ENCODE measurements around the gene SLC12A7.

SLC12A7 gene

GRCh38 chr5:1136814-1137213 is 25.0 kb upstream of the SLC12A7 start:
- 98% methylated on average over 8 of the region's 8 CpGs for WGBS (ENCODE audit: insufficient coverage)
- H3K27ac ChIP-seq (ENCODE audit: insufficient read depth in 1 of 2, low read depth in 1 of 2, low read length in 2 of 2, poor library complexity in 1 of 2, severe bottlenecking in 2 of 2): no peak overlapping the region
- no peak for DNase-seq
- ChIA-PET POLR2A (interaction anchor here (0.6 kb wide), 1 partner anchor 721 kb away, joined by 3 read pairs; no protein-coding TSS in a partner anchor), CTCF (interaction anchor here (0.8 to 5.5 kb wide), 2 partner anchors 14 to 213 kb away, joined by 3 to 48 read pairs; no protein-coding TSS in a partner anchor)
- H3K4me3 ChIP-seq (ENCODE audit: control insufficient read depth in 1 of 7, extremely low read depth in 1 of 7, insufficient read depth in 4 of 7, low read depth in 2 of 7, low read length in 6 of 7): no peak overlapping the region
- no peaks in the 10 kb centered on the region for H3K9me3 ChIP-seq (ENCODE audit: control extremely low read depth in 1 of 5, control insufficient read depth in 4 of 5, insufficient read depth in 2 of 5, low read depth in 1 of 5, low read length in 4 of 5)
- peaks cover 0 to 3% (median 0%) of the 10 kb centered on the region in 5 experiments for H3K27me3 ChIP-seq (replicated peaks in 2 of 5; ENCODE audit: control insufficient read depth in 4 of 5, insufficient read depth in 5 of 5, low read length in 4 of 5)
- no peaks in the 10 kb centered on the region for H3K36me3 ChIP-seq (ENCODE audit: control insufficient read depth in 4 of 4, insufficient read depth in 4 of 4, low read length in 3 of 4)
- H3K4me1 ChIP-seq (ENCODE audit: control extremely low read depth in 1 of 4, control insufficient read depth in 4 of 4, insufficient read depth in 4 of 4, low read length in 3 of 4): peaks cover 0 to 25% (median 8%) of the 10 kb centered on the region in 4 experiments

- Histone ChIP-seq H3K4me1 (ENCODE audit: control extremely low read depth in 1 of 4, control insufficient read depth in 4 of 4, insufficient read depth in 4 of 4, low read length in 3 of 4) (peaks cover 0 to 24% (median 8%) of the 10 kb centered on the region in 4 experiments), H3K27me3 (replicated peaks in 2 of 5; ENCODE audit: control insufficient read depth in 4 of 5, insufficient read depth in 5 of 5, low read length in 4 of 5) (peaks cover 0 to 3% (median 0%) of the 10 kb centered on the region in 5 experiments), H3K4me3 (ENCODE audit: control insufficient read depth in 1 of 7, extremely low read depth in 1 of 7, insufficient read depth in 4 of 7, low read depth in 2 of 7, low read length in 6 of 7) (no peak overlapping the region), H3K27ac (ENCODE audit: insufficient read depth in 1 of 2, low read depth in 1 of 2, low read length in 2 of 2, poor library complexity in 1 of 2, severe bottlenecking in 2 of 2) (no peak overlapping the region), H3K36me3 (ENCODE audit: control insufficient read depth in 4 of 4, insufficient read depth in 4 of 4, low read length in 3 of 4) (no peaks in the 10 kb centered on the region), H3K9me3 (ENCODE audit: control extremely low read depth in 1 of 5, control insufficient read depth in 4 of 5, insufficient read depth in 2 of 5, low read depth in 1 of 5, low read length in 4 of 5) (no peaks in the 10 kb centered on the region)
- no peak for DNase-seq
- WGBS (ENCODE audit: insufficient coverage): 94% methylated on average over 19 of the region's 27 CpGs
- POLR2A ChIA-PET: no interaction called here
- CTCF ChIA-PET: interaction anchor here (0.9 kb wide), 1 partner anchor 13 kb away, joined by 3 read pairs; no protein-coding TSS in a partner anchor
Measured at GRCh38 chr5:1135696-1136525, 24.0 kb upstream of the SLC12A7 start.

- ChIA-PET POLR2A (no interaction called here), CTCF (interaction anchor here (0.8 to 1.8 kb wide), 5 partner anchors 10 to 230 kb away, joined by 3 to 4 read pairs (median 3); no protein-coding TSS in a partner anchor)
- Histone ChIP-seq H3K36me3 (ENCODE audit: control insufficient read depth in 4 of 4, insufficient read depth in 4 of 4, low read length in 3 of 4) (no peaks in the 10 kb centered on the region), H3K27ac (ENCODE audit: insufficient read depth in 1 of 2, low read depth in 1 of 2, low read length in 2 of 2, poor library complexity in 1 of 2, severe bottlenecking in 2 of 2) (no peak overlapping the region), H3K27me3 (replicated peaks in 2 of 5; ENCODE audit: control insufficient read depth in 4 of 5, insufficient read depth in 5 of 5, low read length in 4 of 5) (peaks cover 0 to 3% (median 0%) of the 10 kb centered on the region in 5 experiments), H3K4me1 (ENCODE audit: control extremely low read depth in 1 of 4, control insufficient read depth in 4 of 4, insufficient read depth in 4 of 4, low read length in 3 of 4) (peaks cover 0 to 16% (median 7%) of the 10 kb centered on the region in 4 experiments), H3K9me3 (ENCODE audit: control extremely low read depth in 1 of 5, control insufficient read depth in 4 of 5, insufficient read depth in 2 of 5, low read depth in 1 of 5, low read length in 4 of 5) (no peaks in the 10 kb centered on the region), H3K4me3 (ENCODE audit: control insufficient read depth in 1 of 7, extremely low read depth in 1 of 7, insufficient read depth in 4 of 7, low read depth in 2 of 7, low read length in 6 of 7) (no peak overlapping the region)
- DNase-seq: peak; percentile 25 to 68 (median 63)
- WGBS (ENCODE audit: insufficient coverage): 48% methylated on average over 10 of the region's 14 CpGs
Measured at GRCh38 chr5:1134478-1134877, 22.6 kb upstream of the SLC12A7 start.

GRCh38 chr5:1133510-1134201 is 21.8 kb upstream of the SLC12A7 start:
- ChIA-PET POLR2A (no interaction called here), CTCF (interaction anchor here (0.7 to 1.8 kb wide), 8 partner anchors 17 to 229 kb away, joined by 3 to 4 read pairs (median 3); no protein-coding TSS in a partner anchor)
- H3K27me3 ChIP-seq (replicated peaks in 2 of 5; ENCODE audit: control insufficient read depth in 4 of 5, insufficient read depth in 5 of 5, low read length in 4 of 5): peaks cover 0 to 3% (median 0%) of the 10 kb centered on the region in 5 experiments
- no peaks in the 10 kb centered on the region for H3K36me3 ChIP-seq (ENCODE audit: control insufficient read depth in 4 of 4, insufficient read depth in 4 of 4, low read length in 3 of 4)
- no peak overlapping the region for H3K4me3 ChIP-seq (ENCODE audit: control insufficient read depth in 1 of 7, extremely low read depth in 1 of 7, insufficient read depth in 4 of 7, low read depth in 2 of 7, low read length in 6 of 7)
- H3K27ac ChIP-seq (ENCODE audit: insufficient read depth in 1 of 2, low read depth in 1 of 2, low read length in 2 of 2, poor library complexity in 1 of 2, severe bottlenecking in 2 of 2): no peak overlapping the region
- H3K9me3 ChIP-seq (ENCODE audit: control extremely low read depth in 1 of 5, control insufficient read depth in 4 of 5, insufficient read depth in 2 of 5, low read depth in 1 of 5, low read length in 4 of 5): no peaks in the 10 kb centered on the region
- no peak for DNase-seq
- 96% methylated on average over 17 of the region's 17 CpGs for WGBS (ENCODE audit: insufficient coverage)
- peaks cover 0 to 15% (median 8%) of the 10 kb centered on the region in 4 experiments for H3K4me1 ChIP-seq (ENCODE audit: control extremely low read depth in 1 of 4, control insufficient read depth in 4 of 4, insufficient read depth in 4 of 4, low read length in 3 of 4)

GRCh38 chr5:1133108-1133507 is 21.2 kb upstream of the SLC12A7 start:
- H3K9me3 ChIP-seq (ENCODE audit: control extremely low read depth in 1 of 5, control insufficient read depth in 4 of 5, insufficient read depth in 2 of 5, low read depth in 1 of 5, low read length in 4 of 5): no peaks in the 10 kb centered on the region
- ChIA-PET POLR2A (no interaction called here), CTCF (interaction anchor here (0.7 to 1.8 kb wide), 8 partner anchors 11 to 523 kb away, joined by 3 to 4 read pairs (median 3); no protein-coding TSS in a partner anchor)

GRCh38 chr5:1132570-1132969 is 20.7 kb upstream of the SLC12A7 start:
- H3K27me3 ChIP-seq (replicated peaks in 2 of 5; ENCODE audit: control insufficient read depth in 4 of 5, insufficient read depth in 5 of 5, low read length in 4 of 5): peaks cover 0 to 3% (median 0%) of the 10 kb centered on the region in 5 experiments
- no peaks in the 10 kb centered on the region for H3K36me3 ChIP-seq (ENCODE audit: control insufficient read depth in 4 of 4, insufficient read depth in 4 of 4, low read length in 3 of 4)
- H3K4me1 ChIP-seq (ENCODE audit: control extremely low read depth in 1 of 4, control insufficient read depth in 4 of 4, insufficient read depth in 4 of 4, low read length in 3 of 4): peaks cover 0 to 20% (median 9%) of the 10 kb centered on the region in 4 experiments
- no peak overlapping the region for H3K4me3 ChIP-seq (ENCODE audit: control insufficient read depth in 1 of 7, extremely low read depth in 1 of 7, insufficient read depth in 4 of 7, low read depth in 2 of 7, low read length in 6 of 7)
- CTCF ChIA-PET: interaction anchor here (0.7 to 1.8 kb wide), 9 partner anchors 12 to 524 kb away, joined by 3 to 4 read pairs (median 3); no protein-coding TSS in a partner anchor
- no peak overlapping the region for H3K27ac ChIP-seq (ENCODE audit: insufficient read depth in 1 of 2, low read depth in 1 of 2, low read length in 2 of 2, poor library complexity in 1 of 2, severe bottlenecking in 2 of 2)
- POLR2A ChIA-PET: no interaction called here
- 100% methylated on average over 5 of the region's 8 CpGs for WGBS (ENCODE audit: insufficient coverage)
- no peaks in the 10 kb centered on the region for H3K9me3 ChIP-seq (ENCODE audit: control extremely low read depth in 1 of 5, control insufficient read depth in 4 of 5, insufficient read depth in 2 of 5, low read depth in 1 of 5, low read length in 4 of 5)
- no peak for DNase-seq

More at GRCh38 chr5:1133108-1133507, 21.2 kb upstream of the SLC12A7 start:
- 75% methylated on average over 3 of the region's 9 CpGs for WGBS (ENCODE audit: insufficient coverage)
- DNase-seq: no peak
- Histone ChIP-seq H3K27me3 (replicated peaks in 2 of 5; ENCODE audit: control insufficient read depth in 4 of 5, insufficient read depth in 5 of 5, low read length in 4 of 5) (peaks cover 0 to 3% (median 0%) of the 10 kb centered on the region in 5 experiments), H3K36me3 (ENCODE audit: control insufficient read depth in 4 of 4, insufficient read depth in 4 of 4, low read length in 3 of 4) (no peaks in the 10 kb centered on the region), H3K4me1 (ENCODE audit: control extremely low read depth in 1 of 4, control insufficient read depth in 4 of 4, insufficient read depth in 4 of 4, low read length in 3 of 4) (peaks cover 0 to 19% (median 11%) of the 10 kb centered on the region in 4 experiments), H3K4me3 (ENCODE audit: control insufficient read depth in 1 of 7, extremely low read depth in 1 of 7, insufficient read depth in 4 of 7, low read depth in 2 of 7, low read length in 6 of 7) (no peak overlapping the region), H3K27ac (ENCODE audit: insufficient read depth in 1 of 2, low read depth in 1 of 2, low read length in 2 of 2, poor library complexity in 1 of 2, severe bottlenecking in 2 of 2) (no peak overlapping the region)
